Measurements from ENCODE around the gene CAPZB.

CAPZB gene

GRCh38 chr1:19472174-19472573 is 13.2 kb downstream of the CAPZB start:
- no peak for DNase-seq (ENCODE audit: extremely low read depth in 1 of 2, low read depth in 1 of 2)

DNA sequence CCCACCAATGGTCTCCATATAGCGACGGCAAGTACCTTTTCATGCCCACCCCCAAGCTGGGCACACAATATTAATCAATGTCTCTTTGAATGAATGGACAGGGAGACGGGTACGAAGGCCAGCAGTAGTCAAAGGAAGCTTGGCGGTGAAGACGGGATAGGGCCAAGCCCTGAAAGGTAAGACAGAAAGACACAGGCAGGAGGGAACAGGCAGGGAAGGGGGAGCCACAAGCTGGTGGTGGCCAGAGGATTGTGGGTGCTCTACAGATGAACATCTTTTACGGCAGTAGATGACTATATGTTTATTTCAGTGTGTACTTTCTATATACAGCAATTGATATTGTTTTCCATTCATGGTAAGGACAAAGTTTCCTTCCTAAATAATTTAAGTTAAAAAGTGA is 16.3 kb downstream of the CAPZB start:
- DNase-seq (ENCODE audit: extremely low read depth in 1 of 2, low read depth in 1 of 2): no peak

DNA sequence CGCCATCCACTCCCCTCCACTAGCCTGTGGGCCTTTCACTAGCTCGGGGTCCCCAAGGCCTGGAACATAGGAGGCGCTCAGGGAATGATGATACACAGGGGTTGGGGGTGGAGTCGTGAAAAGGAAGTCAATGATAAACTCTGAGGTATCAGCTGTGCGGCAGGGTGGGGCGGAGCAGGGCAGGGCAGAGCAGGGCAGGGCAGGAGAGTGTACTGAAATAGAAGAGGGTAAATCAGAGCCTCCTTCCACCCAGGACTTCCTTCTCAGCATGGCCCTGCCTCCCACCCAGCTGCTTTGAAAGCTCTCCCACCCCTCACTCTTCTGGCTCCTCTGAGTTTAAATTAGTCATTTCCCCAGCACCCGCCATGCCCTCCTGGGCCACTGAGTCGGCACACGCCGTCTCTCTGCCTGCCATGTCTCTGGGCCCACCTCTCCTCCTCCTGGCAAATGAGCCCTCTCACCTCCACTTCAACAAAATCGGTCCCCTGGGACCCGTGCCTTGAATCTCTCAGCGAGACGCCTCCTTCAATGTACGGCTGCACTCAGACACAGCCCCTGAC is 16.9 kb downstream of the CAPZB start:
- DNase-seq (ENCODE audit: extremely low read depth in 1 of 2, low read depth in 1 of 2): peak in 1 of 2 donors; percentile 63

DNA sequence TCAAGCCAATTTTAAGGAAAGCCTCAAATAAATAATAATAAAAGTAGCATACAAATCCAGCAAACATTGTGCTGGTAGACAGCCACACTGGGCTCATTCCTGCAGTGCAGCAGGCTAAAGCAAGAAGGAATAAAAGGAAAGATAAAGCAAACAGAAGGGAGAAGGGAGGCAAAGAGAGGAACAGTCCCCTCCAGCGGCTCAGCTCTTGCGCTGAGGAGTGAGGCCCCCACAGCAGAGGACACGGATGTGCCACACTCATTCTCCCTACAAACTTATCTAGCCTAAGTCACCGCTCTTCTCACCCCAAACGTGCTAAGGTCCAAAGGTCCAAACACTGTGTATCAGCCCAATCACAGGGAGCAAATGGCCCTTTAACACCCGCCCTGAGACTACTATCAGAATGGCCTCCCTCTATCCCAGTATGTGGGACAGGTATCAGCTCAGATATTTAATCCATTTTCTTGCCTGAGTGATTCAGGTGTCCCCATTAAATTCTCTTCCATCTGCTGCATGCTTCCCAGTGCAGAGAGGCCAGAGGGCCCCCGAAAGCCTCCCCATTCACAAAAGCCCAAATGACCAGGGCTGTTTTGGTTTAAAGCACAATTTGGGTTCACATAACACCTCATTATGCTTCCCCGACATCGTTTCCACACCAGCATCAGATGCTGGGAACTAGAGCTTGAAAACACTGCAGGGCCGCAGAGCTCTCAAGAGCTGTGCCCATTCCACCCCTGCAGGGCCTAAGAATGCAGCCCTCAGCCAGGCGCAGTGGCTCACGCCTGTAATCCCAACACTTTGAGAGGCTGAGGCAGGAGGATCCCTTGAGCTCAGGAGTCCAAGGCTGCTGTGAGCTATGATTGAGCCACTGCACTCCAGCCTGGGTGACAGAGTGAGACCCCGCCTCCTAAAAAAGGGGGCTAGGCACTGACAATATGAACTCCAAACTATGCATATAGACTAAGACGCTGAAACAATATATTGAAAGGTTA is 17.8 kb downstream of the CAPZB start:
- DNase-seq (ENCODE audit: extremely low read depth in 1 of 2, low read depth in 1 of 2): no peak

- no peak for DNase-seq (ENCODE audit: extremely low read depth in 1 of 2, low read depth in 1 of 2)
Observed at GRCh38 chr1:19466112-19466561, 19.2 kb downstream of the CAPZB start.

GRCh38 chr1:19465650-19466049 is 19.7 kb downstream of the CAPZB start:
- DNase-seq (ENCODE audit: extremely low read depth in 1 of 2, low read depth in 1 of 2): no peak

GRCh38 chr1:19465123-19465522 is 20.2 kb downstream of the CAPZB start:
- no peak for DNase-seq (ENCODE audit: extremely low read depth in 1 of 2, low read depth in 1 of 2)

DNA sequence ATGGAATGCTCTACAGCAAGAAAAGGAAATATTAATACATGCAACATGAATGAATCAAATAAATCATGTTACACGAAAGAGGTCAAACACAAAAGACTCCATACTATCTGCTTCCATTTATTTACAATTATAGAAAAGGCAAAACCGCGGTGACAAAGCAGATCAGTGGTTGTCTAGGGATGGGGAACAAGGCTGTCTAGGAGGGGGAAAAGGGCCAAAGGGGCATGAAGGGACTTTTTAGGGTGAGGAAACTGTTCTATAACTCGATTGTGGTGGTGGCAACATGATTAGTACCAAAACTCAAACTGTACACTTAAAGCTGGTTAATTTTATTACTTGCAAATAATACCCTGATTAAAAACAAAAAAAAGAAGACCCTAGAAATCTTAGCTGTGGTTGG is 20.6 kb downstream of the CAPZB start:
- DNase-seq (ENCODE audit: extremely low read depth in 1 of 2, low read depth in 1 of 2): no peak

DNA sequence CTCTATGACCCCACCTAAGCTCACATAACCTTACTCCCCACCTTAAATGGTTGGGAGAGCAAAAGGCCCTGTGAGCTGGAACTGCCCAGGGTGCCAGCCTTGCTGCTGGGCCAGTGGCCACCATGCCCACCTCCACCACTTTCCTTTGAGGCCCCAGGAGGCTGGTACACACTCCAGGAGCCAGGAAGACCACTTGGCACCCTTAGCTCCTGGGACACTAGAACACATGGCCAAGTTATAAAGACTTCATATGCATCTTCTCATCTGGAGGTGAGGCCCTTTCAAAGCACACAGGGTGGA is 21.9 kb downstream of the CAPZB start:
- no peak for DNase-seq (ENCODE audit: extremely low read depth in 1 of 2, low read depth in 1 of 2)

GRCh38 chr1:19462781-19463503 is 22.4 kb downstream of the CAPZB start:
- DNase-seq (ENCODE audit: extremely low read depth in 1 of 2, low read depth in 1 of 2): no peak

- no peak for DNase-seq (ENCODE audit: extremely low read depth in 1 of 2, low read depth in 1 of 2)
Observed at GRCh38 chr1:19461220-19461554, 24.2 kb downstream of the CAPZB start.

- DNase-seq (ENCODE audit: extremely low read depth in 1 of 2, low read depth in 1 of 2): no peak
Observed at GRCh38 chr1:19460535-19461219, 24.7 kb downstream of the CAPZB start.

DNA sequence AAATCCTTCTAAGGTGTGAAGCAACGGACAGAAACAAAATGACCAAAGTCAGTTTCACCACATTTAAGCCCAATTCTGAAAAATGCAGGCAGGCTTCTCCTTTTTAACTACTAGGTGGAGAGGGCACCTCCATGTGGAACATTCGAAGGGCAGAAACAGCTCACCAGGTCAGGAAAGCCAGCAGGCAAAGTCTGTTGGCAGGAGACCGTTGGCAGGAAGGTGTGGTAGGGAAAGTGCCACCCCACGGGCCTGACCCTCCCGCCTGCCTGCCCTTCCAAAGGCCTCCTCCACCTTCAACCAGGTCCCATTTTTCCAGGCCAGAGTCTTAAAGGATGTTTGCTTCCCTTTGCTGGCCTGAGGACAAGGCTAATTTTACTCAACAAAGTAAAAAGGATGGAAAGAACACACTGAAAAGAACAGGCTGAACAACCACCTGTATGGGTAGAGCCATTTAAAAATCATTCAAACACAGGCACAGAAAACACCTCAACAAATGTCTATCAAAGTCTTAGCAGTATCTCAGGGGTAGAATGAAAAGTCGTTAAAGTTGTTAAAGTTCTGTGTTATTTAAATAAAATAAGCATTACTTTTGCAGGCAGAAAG is 26.4 kb downstream of the CAPZB start:
- no peak for DNase-seq (ENCODE audit: extremely low read depth in 1 of 2, low read depth in 1 of 2)

- no peak for DNase-seq (ENCODE audit: extremely low read depth in 1 of 2, low read depth in 1 of 2)
Observed at GRCh38 chr1:19457607-19458006, 27.7 kb downstream of the CAPZB start.

- no peak for DNase-seq (ENCODE audit: extremely low read depth in 1 of 2, low read depth in 1 of 2)
Observed at GRCh38 chr1:19456968-19457441, 28.3 kb downstream of the CAPZB start.

- no peak for DNase-seq (ENCODE audit: extremely low read depth in 1 of 2, low read depth in 1 of 2)
Observed at GRCh38 chr1:19455353-19455752, 30.0 kb downstream of the CAPZB start.

DNA sequence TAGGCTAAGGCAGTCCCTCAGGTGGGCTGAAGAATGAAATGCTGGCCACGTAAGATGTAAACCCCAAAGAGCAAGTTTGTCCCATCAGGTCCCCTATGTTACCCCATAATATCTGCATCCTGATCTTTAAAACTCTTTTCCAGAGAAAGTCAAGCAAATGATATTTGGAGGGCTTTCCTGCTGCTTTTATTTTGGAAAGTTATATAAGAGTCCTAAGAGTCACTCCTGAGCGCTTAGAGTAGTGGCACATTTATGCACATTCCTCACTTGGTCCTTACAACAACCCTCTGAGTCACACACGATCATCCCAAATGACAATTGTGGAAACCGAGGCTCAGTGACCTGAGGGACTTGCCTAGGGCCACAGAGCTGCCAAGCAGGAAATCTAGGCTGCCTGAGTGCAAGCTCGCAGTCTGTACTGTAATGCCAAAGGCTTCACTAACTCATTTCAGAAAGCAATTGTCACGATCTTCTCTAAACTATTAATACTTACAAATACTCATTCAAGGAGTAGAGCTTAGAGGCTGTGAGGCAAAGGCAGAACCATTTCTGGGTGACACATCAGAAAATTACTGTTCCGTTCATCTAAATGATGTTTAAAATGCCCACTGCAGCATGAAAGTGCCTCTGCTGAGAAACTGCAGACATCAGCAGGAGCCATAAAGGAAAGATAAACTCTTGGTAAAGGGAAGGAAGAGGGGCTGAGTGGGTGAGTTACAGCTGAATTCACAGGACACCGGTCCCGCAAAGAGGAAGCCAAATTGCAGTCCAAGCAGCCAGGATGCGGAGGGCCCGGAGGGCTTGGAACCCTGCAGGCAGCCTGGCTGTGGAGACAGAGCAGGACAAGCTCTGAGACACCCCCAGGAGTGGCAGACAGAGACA is 30.8 kb downstream of the CAPZB start:
- no peak for DNase-seq (ENCODE audit: extremely low read depth in 1 of 2, low read depth in 1 of 2)

- DNase-seq (ENCODE audit: extremely low read depth in 1 of 2, low read depth in 1 of 2): no peak
Observed at GRCh38 chr1:19453741-19454201, 31.6 kb downstream of the CAPZB start.

DNA sequence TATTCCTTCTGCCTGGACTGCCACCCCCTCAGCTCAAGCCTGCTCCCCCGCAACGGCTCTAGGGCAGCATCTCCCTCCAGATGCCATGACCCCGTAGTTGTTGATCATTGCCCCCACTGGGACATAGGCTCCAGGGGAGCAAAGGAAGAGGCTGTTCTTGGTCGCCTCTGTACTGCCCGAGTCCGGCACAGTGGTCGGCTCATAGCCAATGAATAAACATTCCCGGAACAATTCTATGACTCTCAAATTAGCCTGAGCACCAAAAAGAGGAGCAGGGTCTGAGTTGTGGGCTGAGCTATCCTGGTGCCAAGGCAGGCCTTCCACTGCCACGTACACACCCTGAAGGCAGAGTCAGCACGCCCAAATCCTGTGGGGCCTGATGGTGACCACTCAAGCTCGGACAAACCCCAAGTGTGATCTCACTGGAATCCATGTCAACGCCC is 33.1 kb downstream of the CAPZB start:
- DNase-seq (ENCODE audit: extremely low read depth in 1 of 2, low read depth in 1 of 2): no peak

Data from stimulated activated CD8-positive, alpha-beta memory T cell treated with anti-CD3 and anti-CD28 coated beads, Interleukin-7, amount 100 ng/mL, for 48 hours (primary cell).